HG03139 (cell line): ENCODE measurements around the gene ZNF74.
"Not testable (repeated sequence)": the region's sequence is repeated elsewhere in the genome, so short reads cannot be mapped to it uniquely, and the experiment has no call there.

ENCODE experiments used
- ATAC-seq: cut with Tn5 transposase; IDR thresholded peaks from one replicate; pipeline ENCODE4 v1.9.1; 2021; ENCODE audit not compliant: unreplicated experiment

ZNF74 gene

GRCh38 chr22:20399866-20400605 is 6.1 kb downstream of the ZNF74 start:
- ATAC-seq, result no peak

- no peak for ATAC-seq
Measured at GRCh38 chr22:20400606-20401375, 6.8 kb downstream of the ZNF74 start.

GRCh38 chr22:20401376-20402014 is 7.5 kb downstream of the ZNF74 start:
- no peak for ATAC-seq

GRCh38 chr22:20402960-20403778 is 9.2 kb downstream of the ZNF74 start:
- no peak for ATAC-seq

GRCh38 chr22:20403779-20404140 is 9.8 kb downstream of the ZNF74 start:
- no peak for ATAC-seq

GRCh38 chr22:20404881-20405280 is 10.9 kb downstream of the ZNF74 start:
- ATAC-seq, result no peak

- no peak for ATAC-seq
Measured at GRCh38 chr22:20405291-20405930, 11.5 kb downstream of the ZNF74 start.

- ATAC-seq, result no peak
Measured at GRCh38 chr22:20405931-20406685, 12.2 kb downstream of the ZNF74 start.

- ATAC-seq, result no peak
Measured at GRCh38 chr22:20406686-20407408, 12.9 kb downstream of the ZNF74 start.

GRCh38 chr22:20407829-20408228 is 13.9 kb downstream of the ZNF74 start:
- no peak for ATAC-seq

- no peak for ATAC-seq
Measured at GRCh38 chr22:20408891-20409290, 14.9 kb downstream of the ZNF74 start.

GRCh38 chr22:20409385-20409784 is 15.4 kb downstream of the ZNF74 start:
- ATAC-seq, result not testable (repeated sequence)

GRCh38 chr22:20412474-20413216 is 18.7 kb downstream of the ZNF74 start:
- ATAC-seq, result no peak

GRCh38 chr22:20413217-20414058 is 19.5 kb downstream of the ZNF74 start:
- no peak for ATAC-seq

GRCh38 chr22:20414059-20414440 is 20.1 kb downstream of the ZNF74 start:
- ATAC-seq, result no peak

GRCh38 chr22:20414450-20414849 is 20.5 kb downstream of the ZNF74 start:
- no peak for ATAC-seq

- ATAC-seq, result not testable (repeated sequence)
Measured at GRCh38 chr22:20415241-20415640, 21.3 kb downstream of the ZNF74 start.

GRCh38 chr22:20415699-20416098 is 21.7 kb downstream of the ZNF74 start:
- ATAC-seq, result not testable (repeated sequence)
